Renal cortex interstitium (tissue), 11 donors: ENCODE measurements around the gene PABPN1. TPM values are rescaled to one million over a fixed set of nuclear protein-coding genes. Genes with fewer than 3 reads are reported as not detected.

Source experiments
- DNase-seq, 11 donors: peaks; one replicate each; pipeline ENCODE4 v3.0.0-alpha.2; 2013; ENCODE audit warnings: low read depth in 9 of 11, low spot score in 4 of 11; ENCODE audit errors: extremely low read depth in 1 of 11
- polyA plus RNA-seq, 3 donors: library from polyadenylated mRNA; unstranded; fragments of 120-200 nt; gene quantifications; one replicate each; pipeline ENCODE4 v1.2.1, GENCODE V29; 2013; ENCODE audit not compliant: insufficient read length in 3 of 3

PABPN1 gene
- polyA plus RNA-seq, 3 donors: 274 to 348 (median 280) TPM

GRCh38 chr14:23362200-23362599 is 40.9 kb downstream of the PABPN1 start:
- DNase-seq: no peak

- peak in 4 of 11 donors; percentile 20 to 25 (median 22) for DNase-seq
Measured at GRCh38 chr14:23364164-23365035, 43.1 kb downstream of the PABPN1 start.

- peak in 4 of 11 donors; percentile 10 to 42 (median 32) for DNase-seq
Measured at GRCh38 chr14:23365036-23365731, 43.9 kb downstream of the PABPN1 start, which contains the start of gene EFS. TSS of gene EFS (minus strand) at chr14:23365172. CDS start at chr14:23365025, 147 bp downstream.

GRCh38 chr14:23365732-23366425 is 44.6 kb downstream of the PABPN1 start:
- peak in 10 of 11 donors; percentile 82 to 94 (median 89) for DNase-seq

GRCh38 chr14:23366426-23366921 is 45.2 kb downstream of the PABPN1 start:
- DNase-seq: peak in 8 of 11 donors; percentile 59 to 87 (median 82)

GRCh38 chr14:23370221-23370620 is 49.0 kb downstream of the PABPN1 start:
- no peak for DNase-seq

GRCh38 chr14:23371865-23372264 is 50.6 kb downstream of the PABPN1 start:
- no peak for DNase-seq

- no peak for DNase-seq
Measured at GRCh38 chr14:23372509-23372908, 51.3 kb downstream of the PABPN1 start, which contains the start of gene IL25. TSS of gene IL25 (plus strand) at chr14:23372809.

GRCh38 chr14:23373041-23373440 is 51.8 kb downstream of the PABPN1 start:
- no peak for DNase-seq

Other genes with a start within 250 kb of the PABPN1 start
- gene ACIN1, start 226.3 kb upstream of the PABPN1 start, polyA plus RNA-seq: 100 to 1,000 TPM; 253 to 342 (median 271) TPM
- 10 to 100 TPM; 68.8 to 88.5 (median 86.0) TPM for gene C14orf119, start 226.0 kb upstream of the PABPN1 start, polyA plus RNA-seq
- not detected for gene CIROP, start 216.5 kb upstream of the PABPN1 start, polyA plus RNA-seq
- gene CEBPE, start 202.2 kb upstream of the PABPN1 start, polyA plus RNA-seq: under 1 TPM; 0.15 to 0.22 (median 0.16) TPM
- 100 to 1,000 TPM in 1 of 3 donors, 10 to 100 TPM in 2; 75.9 to 120 (median 82.9) TPM for gene SLC7A8, start 137.8 kb upstream of the PABPN1 start, polyA plus RNA-seq
- gene RNF212B, start 83.5 kb upstream of the PABPN1 start, polyA plus RNA-seq: 1 to 10 TPM; 1.0 to 1.8 (median 1.1) TPM
- gene HOMEZ, start 35.3 kb upstream of the PABPN1 start, polyA plus RNA-seq: 10 to 100 TPM; 27.8 to 29.8 (median 27.9) TPM
- 10 to 100 TPM; 23.1 to 37.8 (median 28.2) TPM for gene PPP1R3E, start 18.6 kb upstream of the PABPN1 start, polyA plus RNA-seq
- gene BCL2L2, start 14.6 kb upstream of the PABPN1 start, polyA plus RNA-seq: 10 to 100 TPM; 41.3 to 49.8 (median 41.7) TPM
- gene SLC22A17, start 31.4 kb downstream of the PABPN1 start, polyA plus RNA-seq: 10 to 100 TPM; 50.0 to 79.3 (median 58.6) TPM
- gene EFS, start 43.7 kb downstream of the PABPN1 start, polyA plus RNA-seq: 10 to 100 TPM; 33.1 to 51.2 (median 46.6) TPM
- not detected for gene IL25, start 51.4 kb downstream of the PABPN1 start, polyA plus RNA-seq
- gene CMTM5, start 55.6 kb downstream of the PABPN1 start, polyA plus RNA-seq: 1 to 10 TPM; 1.5 to 2.8 (median 2.3) TPM
- gene MYH6, start 86.8 kb downstream of the PABPN1 start, polyA plus RNA-seq: under 1 TPM; 0.11 to 0.23 (median 0.20) TPM
- gene MYH7, start 114.2 kb downstream of the PABPN1 start, polyA plus RNA-seq: under 1 TPM; 0.19 to 0.53 (median 0.35) TPM
- gene NGDN, start 148.2 kb downstream of the PABPN1 start, polyA plus RNA-seq: 10 to 100 TPM; 60.8 to 69.8 (median 63.8) TPM
- 10 to 100 TPM in 1 of 3 donors, 1 to 10 TPM in 2; 7.4 to 10.1 (median 7.8) TPM for gene ZFHX2, start 230.3 kb downstream of the PABPN1 start, polyA plus RNA-seq
- gene THTPA, start 234.8 kb downstream of the PABPN1 start, polyA plus RNA-seq: 10 to 100 TPM; 16.1 to 19.2 (median 18.1) TPM
- gene AP1G2, start 246.3 kb downstream of the PABPN1 start, polyA plus RNA-seq: 100 to 1,000 TPM in 1 of 3 donors, 10 to 100 TPM in 2; 66.5 to 121 (median 75.3) TPM